SIG-M5 (cell line): ENCODE results near the gene CEP20.
"Not testable (repeated sequence)": the region's sequence is repeated elsewhere in the genome, so short reads cannot be mapped to it uniquely, and the experiment has no call there.

Source experiments
- DNase-seq: peaks from one replicate; lab custom pipeline; 2025; lab: John Stamatoyannopoulos, UW

CEP20 gene, protein sequence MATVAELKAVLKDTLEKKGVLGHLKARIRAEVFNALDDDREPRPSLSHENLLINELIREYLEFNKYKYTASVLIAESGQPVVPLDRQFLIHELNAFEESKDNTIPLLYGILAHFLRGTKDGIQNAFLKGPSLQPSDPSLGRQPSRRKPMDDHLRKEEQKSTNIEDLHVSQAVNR

DNA sequence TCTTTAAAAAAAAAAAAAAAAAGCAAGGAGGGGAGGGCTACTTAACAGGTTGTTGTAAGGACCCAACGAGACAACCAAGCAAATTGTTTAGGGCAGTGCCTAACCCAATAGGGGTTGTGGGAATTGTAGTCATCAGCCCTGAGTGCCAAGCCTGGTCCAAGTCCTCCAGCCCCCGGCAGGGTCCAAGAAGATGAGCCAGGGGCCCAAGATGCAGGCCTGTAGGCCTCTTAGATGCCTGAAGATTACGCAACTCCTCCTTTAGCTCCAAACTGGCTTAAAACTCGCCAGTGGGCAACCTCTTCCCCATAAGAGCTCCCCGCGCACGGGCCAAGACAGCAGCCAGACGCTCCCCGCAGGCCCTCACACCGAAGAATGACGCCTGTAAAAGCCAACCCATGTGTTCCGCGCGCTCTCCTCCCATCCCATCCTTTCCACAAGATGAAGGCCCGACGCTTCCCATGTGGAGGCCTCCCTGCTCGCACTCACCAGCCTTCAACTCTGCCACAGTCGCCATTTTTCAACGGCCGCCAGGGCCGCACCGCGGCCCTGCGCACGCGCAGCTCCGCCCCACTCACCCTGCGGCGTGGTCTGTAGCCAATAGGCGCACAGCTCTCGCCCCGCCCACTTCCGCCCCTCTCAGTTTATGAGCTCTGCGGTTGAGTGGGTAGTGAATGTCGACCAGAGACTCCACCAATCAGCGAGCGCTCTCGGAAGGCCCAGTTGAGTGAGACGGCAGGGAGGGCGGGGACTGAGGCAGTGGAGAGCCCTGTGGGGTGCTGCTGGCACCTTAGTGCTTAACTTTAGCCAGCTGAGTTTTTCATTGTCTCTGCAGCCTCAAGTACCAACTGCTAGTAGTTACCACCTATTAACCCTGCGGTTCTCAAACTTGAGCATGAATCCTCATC lies at the start of gene CEP20:
Gene CEP20, minus strand, starts transcription at position 532 of the 905 bp plus-strand sequence. Its CDS starts 18 bp downstream, at position 514.
- DNase-seq = peak; percentile 82

- peak; percentile 26 for DNase-seq
Measured at GRCh38 chr16:15936809-15937208, 48.4 kb upstream of the CEP20 start.

DNA sequence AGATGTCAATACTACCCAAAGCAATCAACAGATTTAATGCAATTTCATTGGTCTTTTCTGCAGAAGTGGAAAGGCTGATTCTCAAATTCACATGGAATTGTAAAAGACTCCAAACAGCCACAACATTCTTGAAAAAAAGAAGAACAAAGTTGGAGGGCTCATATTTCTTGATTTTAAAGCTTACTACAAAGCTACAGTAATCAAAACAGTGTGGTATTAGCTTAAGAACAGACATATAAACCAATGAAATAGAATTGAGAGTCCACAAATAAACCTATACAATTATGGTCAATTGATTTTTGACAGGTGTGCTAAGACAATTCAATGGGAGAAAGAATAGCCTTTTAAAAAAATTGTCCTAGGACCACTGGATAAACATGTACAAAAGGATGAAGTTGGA lies 46.6 kb upstream of the CEP20 start:
- no peak for DNase-seq

GRCh38 chr16:15933781-15934180 lies 45.4 kb upstream of the CEP20 start:
- DNase-seq = no peak

- DNase-seq = no peak
Measured at GRCh38 chr16:15932939-15933338, 44.5 kb upstream of the CEP20 start.

DNA sequence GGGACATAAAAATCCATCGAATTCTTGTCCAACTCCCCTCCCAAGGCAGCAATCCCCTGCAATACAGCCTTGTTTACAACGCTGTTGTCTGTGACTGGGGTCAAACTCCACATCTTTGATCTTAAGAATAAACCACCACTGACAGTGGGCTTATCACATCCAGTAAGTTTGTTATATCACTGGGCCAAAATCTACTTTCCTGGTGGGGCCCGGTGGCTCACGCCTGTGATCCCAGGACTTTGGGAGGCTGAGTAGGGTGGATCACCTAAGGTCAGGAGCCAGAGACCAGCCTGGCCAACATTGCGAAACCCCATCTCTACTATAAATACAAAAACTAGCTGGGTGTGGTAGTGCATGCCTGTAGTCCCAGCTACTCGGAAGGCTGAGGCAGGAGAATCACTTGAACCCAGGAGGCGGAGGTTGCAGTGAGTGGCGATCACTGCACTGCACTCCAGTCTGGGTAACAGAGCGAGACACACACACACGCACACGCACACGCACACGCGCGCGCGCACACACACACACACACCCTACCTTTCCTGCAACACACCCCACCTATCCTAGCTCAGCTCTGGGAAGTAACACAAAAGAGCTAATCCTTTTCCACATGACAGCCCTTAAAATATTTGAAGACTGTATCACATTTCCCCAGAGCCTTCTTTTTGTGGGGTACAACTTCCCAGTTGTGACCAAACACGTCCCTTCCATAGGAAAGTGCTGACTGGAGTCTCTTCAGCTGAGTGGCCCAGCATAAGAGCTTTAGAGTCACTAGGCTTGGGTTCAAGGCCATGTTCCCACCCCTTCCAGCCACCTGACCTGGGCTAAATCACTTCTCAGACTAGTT lies 40.1 kb upstream of the CEP20 start:
- no peak for DNase-seq

- DNase-seq = no peak
Measured at GRCh38 chr16:15925631-15926030, 37.2 kb upstream of the CEP20 start.

- DNase-seq = no peak
Measured at GRCh38 chr16:15924996-15925395, 36.6 kb upstream of the CEP20 start.

- DNase-seq = no peak
Measured at GRCh38 chr16:15919331-15919730, 30.9 kb upstream of the CEP20 start.

DNA sequence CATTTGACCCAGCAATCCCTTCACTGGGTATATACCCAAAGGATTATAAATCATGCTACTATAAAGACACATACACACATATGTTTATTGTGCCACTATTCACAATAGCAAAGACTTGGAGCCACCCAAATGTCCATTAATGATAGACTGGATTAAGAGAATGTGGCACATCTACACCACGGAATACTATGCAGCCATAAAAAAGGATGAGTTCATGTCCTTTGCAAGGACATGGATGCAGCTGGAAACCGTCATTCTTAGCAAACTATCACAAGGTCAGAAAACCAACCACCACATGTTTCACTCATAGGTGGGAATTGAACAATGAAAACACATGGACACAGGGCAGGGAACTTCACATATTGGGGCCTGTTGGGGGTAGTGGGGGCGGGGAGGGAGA lies 29.9 kb upstream of the CEP20 start:
- not testable (repeated sequence) for DNase-seq

DNA sequence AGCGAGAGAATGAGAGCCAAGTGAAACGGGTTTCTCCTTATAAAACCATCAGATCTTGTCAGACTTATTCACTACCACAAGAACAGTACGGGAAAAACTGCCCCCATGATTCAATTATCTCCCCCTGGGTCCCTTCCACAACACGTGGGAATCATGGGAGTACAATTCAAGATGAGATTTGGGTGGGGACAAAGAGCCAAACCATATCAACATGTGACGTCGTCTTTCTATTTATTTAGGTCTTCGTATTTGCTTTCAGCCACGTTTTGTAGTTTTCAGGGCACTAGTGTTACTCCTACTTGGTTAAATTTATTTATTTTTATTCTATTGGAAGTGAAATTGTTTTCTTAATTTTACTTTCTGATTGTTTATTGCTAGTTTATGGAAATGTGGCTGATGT lies 27.9 kb upstream of the CEP20 start:
- no peak for DNase-seq

- no peak for DNase-seq
Measured at GRCh38 chr16:15915555-15916081, 27.2 kb upstream of the CEP20 start.

DNA sequence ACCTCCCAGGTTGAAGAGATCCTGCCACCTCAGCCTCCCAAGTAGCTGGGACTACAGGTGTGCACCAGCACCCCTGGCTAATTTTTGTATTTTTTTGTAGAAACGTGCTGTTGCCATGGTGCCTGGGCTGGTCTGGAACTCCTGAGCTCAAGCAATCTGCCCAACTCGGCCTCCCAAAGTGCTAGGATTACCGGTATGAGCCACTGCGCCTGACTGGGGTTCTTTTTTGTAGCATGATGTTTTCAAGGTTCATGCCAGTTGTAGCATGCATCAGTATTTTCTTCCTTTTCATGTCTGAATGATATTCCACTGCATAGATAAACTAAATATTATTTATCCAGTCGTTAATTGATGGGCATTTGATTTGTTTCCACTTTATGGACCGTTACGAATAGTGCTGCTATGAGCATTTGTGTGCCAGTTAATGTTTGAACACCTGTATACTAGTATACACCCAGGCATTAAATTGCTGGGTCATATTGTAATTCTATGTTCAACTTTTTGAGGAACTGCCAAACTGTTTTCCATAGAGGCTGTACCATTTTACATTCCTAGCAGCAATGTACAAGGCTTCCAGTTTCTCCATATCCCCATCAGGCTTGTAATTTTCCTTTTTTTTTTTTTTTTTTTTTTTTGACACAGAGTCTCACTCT lies 24.8 kb upstream of the CEP20 start:
- DNase-seq = no peak

- no peak for DNase-seq
Measured at GRCh38 chr16:15911198-15911597, 22.8 kb upstream of the CEP20 start.

DNA sequence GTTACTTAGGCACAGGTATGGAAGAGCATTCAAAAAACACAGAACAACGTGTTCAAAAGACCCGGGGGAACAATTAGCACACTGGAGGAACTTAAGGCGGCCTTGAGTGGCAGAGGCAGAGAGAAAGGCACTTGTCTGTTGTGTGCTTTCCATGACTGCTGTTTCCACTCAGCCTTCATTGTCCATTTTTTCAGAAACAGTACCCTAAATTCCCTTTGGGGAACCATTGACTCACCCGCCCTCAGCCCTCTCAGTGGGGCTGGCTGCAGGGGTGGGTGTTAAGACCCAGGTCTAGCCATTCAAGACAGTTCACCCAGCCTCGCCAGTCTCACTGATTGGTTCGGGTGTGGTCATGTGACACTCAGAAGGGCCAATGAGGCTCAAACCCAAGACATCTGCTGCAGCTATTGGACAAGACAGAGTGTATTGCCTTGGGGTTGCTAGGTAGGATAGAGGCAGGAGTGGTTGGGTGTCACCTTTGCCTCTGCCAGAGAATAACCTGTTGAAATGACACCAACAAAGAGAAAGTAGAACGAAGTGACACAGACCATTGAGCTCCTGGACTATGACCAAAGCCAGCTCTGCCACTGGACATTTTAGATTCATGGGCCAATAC lies 19.6 kb upstream of the CEP20 start:
- DNase-seq = no peak

GRCh38 chr16:15906439-15906838 lies 18.0 kb upstream of the CEP20 start:
- DNase-seq = no peak

GRCh38 chr16:15903960-15904359 lies 15.6 kb upstream of the CEP20 start:
- DNase-seq = no peak

- no peak for DNase-seq
Measured at GRCh38 chr16:15900901-15901500, 12.6 kb upstream of the CEP20 start.

- DNase-seq = no peak
Measured at GRCh38 chr16:15900357-15900756, 12.0 kb upstream of the CEP20 start.

DNA sequence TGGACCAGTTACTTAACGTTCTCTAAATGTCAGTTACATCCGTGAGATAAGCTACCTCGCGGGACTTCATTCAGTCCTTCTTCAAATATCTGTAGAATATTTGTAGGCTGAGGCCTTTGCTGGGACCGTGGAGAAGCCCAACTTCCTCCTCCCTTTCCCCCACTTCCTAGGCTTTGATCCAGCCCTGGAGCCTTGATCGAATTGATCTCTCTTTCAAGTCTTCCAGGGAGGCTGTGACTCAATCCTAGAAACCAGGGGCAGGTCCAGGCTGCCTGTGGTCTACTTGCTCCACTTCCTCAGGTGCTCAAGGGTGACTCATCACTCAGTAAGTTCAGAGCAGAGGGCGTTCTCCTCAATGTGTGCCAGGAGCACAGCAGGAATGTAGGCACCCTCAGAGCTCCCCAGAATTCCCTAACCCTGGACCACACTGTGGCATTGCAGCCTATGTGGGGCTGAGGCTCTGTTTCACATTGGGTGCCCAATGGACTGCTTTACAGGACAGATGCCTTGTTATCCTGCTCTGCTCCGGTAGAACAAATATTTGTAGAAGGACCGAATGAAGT lies 11.2 kb upstream of the CEP20 start:
- DNase-seq = no peak

GRCh38 chr16:15898654-15899053 lies 10.3 kb upstream of the CEP20 start:
- DNase-seq = no peak
